RWPE1 (cell line): ENCODE measurements around the gene MPHOSPH6.

ENCODE experiments used
- CTCF ChIA-PET: fragments of 350-600 bp; sonication (Branson Sonifier 250); formaldehyde crosslinking; extraction: SDS; loops from one replicate; lab custom pipeline; 2021; lab: Yijun Ruan, JAX
- POLR2A ChIA-PET: fragments of 400-600 bp; formaldehyde crosslinking; extraction: SDS; loops from one replicate; lab custom pipeline; 2020; ENCODE audit warnings: antibody characterized with exemption; ENCODE audit not compliant: low non-redundant PET; lab: Yijun Ruan, JAX
- DNase-seq: peaks from one replicate; pipeline ENCODE4 v3.0.0; 2012; ENCODE audit warnings: low spot score
- H3K27ac ChIP-seq: fragments of 450-650 bp; 2 replicates; pipeline ENCODE4 v1.5.1; 2017
- CTCF ChIP-seq: fragments of 450-650 bp; conservative IDR thresholded peaks from 2 replicates; pipeline ENCODE4 v1.5.1; 2017; ENCODE audit warnings: low read depth, mild to moderate bottlenecking

MPHOSPH6 gene

GRCh38 chr16:82178352-82178751, 8.3 kb upstream of the MPHOSPH6 start:
- ChIA-PET CTCF (no interaction called here), POLR2A (no interaction called here)
- no peak for TF ChIP-seq CTCF
- no peak overlapping the region for H3K27ac ChIP-seq
- no peak for DNase-seq

- CTCF ChIA-PET = no interaction called here
- TF ChIP-seq CTCF = no peak
These were observed 7.5 kb upstream of the MPHOSPH6 start for GRCh38 chr16:82177555-82177954.

GRCh38 chr16:82176204-82176603, 6.2 kb upstream of the MPHOSPH6 start:
- ChIA-PET POLR2A (no interaction called here), CTCF (no interaction called here)
- no peak for DNase-seq
- H3K27ac ChIP-seq = no peak overlapping the region
- no peak for TF ChIP-seq CTCF

More at GRCh38 chr16:82177555-82177954, 7.5 kb upstream of the MPHOSPH6 start:
- no peak overlapping the region for H3K27ac ChIP-seq
- no peak for DNase-seq
- POLR2A ChIA-PET = no interaction called here

GRCh38 chr16:82175627-82176026, 5.6 kb upstream of the MPHOSPH6 start:
- POLR2A ChIA-PET = no interaction called here
- TF ChIP-seq CTCF = no peak
- H3K27ac ChIP-seq = no peak overlapping the region
- DNase-seq = no peak
- CTCF ChIA-PET = no interaction called here

GRCh38 chr16:82167670-82168069, 2.4 kb downstream of the MPHOSPH6 start:
- CTCF ChIA-PET = no interaction called here

GRCh38 chr16:82160226-82160625, 9.8 kb downstream of the MPHOSPH6 start:
- ChIA-PET POLR2A (no interaction called here), CTCF (no interaction called here)
- DNase-seq = no peak
- no peak overlapping the region for H3K27ac ChIP-seq
- TF ChIP-seq CTCF = no peak

More at GRCh38 chr16:82167670-82168069, 2.4 kb downstream of the MPHOSPH6 start:
- no peak overlapping the region for H3K27ac ChIP-seq
- POLR2A ChIA-PET = no interaction called here
- no peak for DNase-seq
- no peak for TF ChIP-seq CTCF

GRCh38 chr16:82157836-82158235, 12.2 kb downstream of the MPHOSPH6 start:
- CTCF ChIA-PET = no interaction called here
- POLR2A ChIA-PET = no interaction called here
- TF ChIP-seq CTCF = no peak
- H3K27ac ChIP-seq = no peak overlapping the region
- DNase-seq = no peak
